ENCODE data around the gene ABCA10.
"Not testable (repeated sequence)": the region's sequence is repeated elsewhere in the genome, so short reads cannot be mapped to it uniquely, and the experiment has no call there.

Gene ABCA10

GRCh38 chr17:69228018-69228417 lies 606 bp downstream of the ABCA10 start:
- no peak for DNase-seq

GRCh38 chr17:69227541-69227940 lies 1.1 kb downstream of the ABCA10 start:
- no peak for DNase-seq

GRCh38 chr17:69223809-69224208 lies 4.8 kb downstream of the ABCA10 start:
- no peak for DNase-seq

GRCh38 chr17:69222707-69223258 lies 5.8 kb downstream of the ABCA10 start:
- DNase-seq, result no peak

GRCh38 chr17:69220098-69220497 lies 8.5 kb downstream of the ABCA10 start:
- DNase-seq, result no peak

- DNase-seq, result no peak
Measured at GRCh38 chr17:69218986-69219385, 9.6 kb downstream of the ABCA10 start.

- DNase-seq, result no peak
Measured at GRCh38 chr17:69213059-69213813, 15.4 kb downstream of the ABCA10 start.

GRCh38 chr17:69208640-69209039 lies 20.0 kb downstream of the ABCA10 start:
- DNase-seq, result no peak

- no peak for DNase-seq
Measured at GRCh38 chr17:69207151-69207550, 21.5 kb downstream of the ABCA10 start.

GRCh38 chr17:69198238-69198637 lies 30.4 kb downstream of the ABCA10 start:
- DNase-seq, result no peak

- DNase-seq, result not testable (repeated sequence)
Measured at GRCh38 chr17:69196105-69196653, 32.4 kb downstream of the ABCA10 start.

- DNase-seq, result no peak
Measured at GRCh38 chr17:69192754-69193153, 35.9 kb downstream of the ABCA10 start.

GRCh38 chr17:69188796-69189195 lies 39.8 kb downstream of the ABCA10 start:
- DNase-seq, result no peak

- DNase-seq, result no peak
Measured at GRCh38 chr17:69188064-69188463, 40.6 kb downstream of the ABCA10 start.

- no peak for DNase-seq
Measured at GRCh38 chr17:69187294-69187693, 41.3 kb downstream of the ABCA10 start.

- DNase-seq, result no peak
Measured at GRCh38 chr17:69179227-69179952, 49.2 kb downstream of the ABCA10 start.

- DNase-seq, result no peak
Measured at GRCh38 chr17:69176457-69176795, 52.2 kb downstream of the ABCA10 start.

- DNase-seq, result no peak
Measured at GRCh38 chr17:69175625-69176456, 52.8 kb downstream of the ABCA10 start.

- no peak for DNase-seq
Measured at GRCh38 chr17:69175262-69175624, 53.4 kb downstream of the ABCA10 start.

- no peak for DNase-seq
Measured at GRCh38 chr17:69173118-69173517, 55.5 kb downstream of the ABCA10 start.

GRCh38 chr17:69170377-69170776 lies 58.2 kb downstream of the ABCA10 start:
- no peak for DNase-seq

- DNase-seq, result not testable (repeated sequence)
Measured at GRCh38 chr17:69168642-69169041, 60.0 kb downstream of the ABCA10 start.

- DNase-seq, result no peak
Measured at GRCh38 chr17:69166957-69167356, 61.7 kb downstream of the ABCA10 start.
